Cardiac muscle cell (in vitro differentiated cells and primary cell): Measurements from ENCODE around the gene MTUS2. TPM values are rescaled to one million over a fixed set of nuclear protein-coding genes. Genes with fewer than 3 reads are reported as not detected.

Experiments used
- DNase-seq, 2 donors: peaks; one replicate each; pipeline versions ENCODE4 v3.0.0 to v3.0.0-alpha.2; 2010 to 2017; ENCODE audit warnings: low read depth in 1 of 2, low spot score in 1 of 2
- H3K27ac ChIP-seq: fragments of 200-600 bp; sonication (generic); 2 replicates; pipeline ENCODE4 v1.5.1; 2016
- H3K27me3 ChIP-seq: fragments of 200-600 bp; sonication (generic); 2 replicates; pipeline ENCODE4 v1.6.0; 2016; ENCODE audit warnings: control low read depth
- H3K36me3 ChIP-seq: fragments of 200-600 bp; sonication (generic); 2 replicates; pipeline ENCODE4 v1.5.1; 2016; ENCODE audit warnings: control low read depth
- H3K4me1 ChIP-seq: fragments of 200-600 bp; sonication (generic); 2 replicates; pipeline ENCODE4 v1.8.1; 2017; ENCODE audit warnings: low read depth, mild to moderate bottlenecking, mixed run types
- H3K4me3 ChIP-seq: fragments of 200-600 bp; sonication (generic); 2 replicates; pipeline ENCODE4 v1.5.1; 2016; ENCODE audit warnings: mild to moderate bottlenecking
- H3K9me3 ChIP-seq: fragments of 200-600 bp; sonication (generic); 2 replicates; pipeline ENCODE4 v1.5.1; 2017; ENCODE audit warnings: low read depth, mild to moderate bottlenecking, control low read depth
- polyA plus RNA-seq: library from polyadenylated mRNA; unstranded; fragments of >200 nt; fragmentation: Nextera tagmentation; extraction: Ambion mirVana; gene quantifications from 2 replicates; pipeline ENCODE4 v1.2.1, GENCODE V29; 2016
- total RNA-seq: library from RNA; depleted of rRNA; stranded (reverse); fragments of >200 nt; gene quantifications from 2 replicates; pipeline ENCODE4 v1.2.3, GENCODE V29; 2016
- TF ChIP-seq, protein P1 (sequence below): IDR thresholded peaks from 2 replicates; pipeline ENCODE4 v1.5.1; 2012; ENCODE audit warnings: low read depth, mild to moderate bottlenecking, low read length

MTUS2 gene
- total and polyA plus RNA-seq, 2 experiments from 2014 or later, result 31.6 to 96.9 TPM

DNA sequence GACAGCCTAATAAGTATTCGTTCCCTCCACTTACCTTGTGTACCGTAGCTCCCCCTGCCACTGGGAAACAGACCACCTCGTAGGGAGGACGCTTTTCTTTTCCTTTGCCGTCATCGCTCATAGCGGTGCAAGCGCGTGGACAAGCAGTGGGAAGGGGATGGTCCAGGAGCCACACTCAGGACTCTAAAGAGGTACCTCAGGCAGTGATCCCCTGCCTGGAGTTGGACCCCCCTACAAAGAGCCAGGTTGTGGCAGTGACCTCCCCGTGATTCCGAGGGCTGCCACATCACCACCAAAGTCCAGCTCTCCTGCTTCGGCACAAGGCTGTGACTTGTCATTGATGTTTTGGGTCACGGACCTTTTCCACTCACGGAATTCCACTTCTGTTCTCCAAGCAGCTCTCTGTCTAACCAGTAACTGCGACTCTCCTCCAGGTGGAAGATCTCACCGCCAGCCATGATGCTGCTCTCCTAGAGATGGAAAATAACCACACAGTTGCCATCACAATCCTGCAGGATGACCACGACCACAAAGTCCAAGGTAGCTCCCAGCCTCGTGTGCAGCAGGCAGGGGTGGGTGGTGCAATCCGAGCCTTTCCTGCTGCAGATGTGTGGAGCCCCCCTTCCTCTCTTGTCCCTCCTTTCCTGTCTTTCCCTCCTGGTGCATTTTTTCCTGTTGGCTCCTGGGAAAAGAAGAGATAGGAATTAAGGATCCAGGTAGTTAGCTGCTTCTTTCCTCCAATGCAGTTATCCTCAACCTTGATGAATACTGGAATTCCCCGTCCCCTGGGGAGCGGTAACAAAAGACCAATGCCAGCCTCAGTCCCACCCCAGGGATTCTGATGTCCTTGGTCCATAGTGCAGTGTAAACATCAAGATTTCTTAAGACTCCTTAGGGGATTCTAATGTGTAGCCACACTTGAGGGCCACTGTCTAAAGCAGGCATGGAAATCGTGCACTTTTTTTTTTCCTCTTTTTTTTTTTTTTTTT lies 667.6 kb downstream of the MTUS2 start:
- TF ChIP-seq, protein P1, sequence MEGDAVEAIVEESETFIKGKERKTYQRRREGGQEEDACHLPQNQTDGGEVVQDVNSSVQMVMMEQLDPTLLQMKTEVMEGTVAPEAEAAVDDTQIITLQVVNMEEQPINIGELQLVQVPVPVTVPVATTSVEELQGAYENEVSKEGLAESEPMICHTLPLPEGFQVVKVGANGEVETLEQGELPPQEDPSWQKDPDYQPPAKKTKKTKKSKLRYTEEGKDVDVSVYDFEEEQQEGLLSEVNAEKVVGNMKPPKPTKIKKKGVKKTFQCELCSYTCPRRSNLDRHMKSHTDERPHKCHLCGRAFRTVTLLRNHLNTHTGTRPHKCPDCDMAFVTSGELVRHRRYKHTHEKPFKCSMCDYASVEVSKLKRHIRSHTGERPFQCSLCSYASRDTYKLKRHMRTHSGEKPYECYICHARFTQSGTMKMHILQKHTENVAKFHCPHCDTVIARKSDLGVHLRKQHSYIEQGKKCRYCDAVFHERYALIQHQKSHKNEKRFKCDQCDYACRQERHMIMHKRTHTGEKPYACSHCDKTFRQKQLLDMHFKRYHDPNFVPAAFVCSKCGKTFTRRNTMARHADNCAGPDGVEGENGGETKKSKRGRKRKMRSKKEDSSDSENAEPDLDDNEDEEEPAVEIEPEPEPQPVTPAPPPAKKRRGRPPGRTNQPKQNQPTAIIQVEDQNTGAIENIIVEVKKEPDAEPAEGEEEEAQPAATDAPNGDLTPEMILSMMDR, result no peak
- H3K4me1 ChIP-seq, result peaks cover 14% of the 10 kb centered on the region
- H3K36me3 ChIP-seq, result peaks cover 4% of the 10 kb centered on the region

DNA sequence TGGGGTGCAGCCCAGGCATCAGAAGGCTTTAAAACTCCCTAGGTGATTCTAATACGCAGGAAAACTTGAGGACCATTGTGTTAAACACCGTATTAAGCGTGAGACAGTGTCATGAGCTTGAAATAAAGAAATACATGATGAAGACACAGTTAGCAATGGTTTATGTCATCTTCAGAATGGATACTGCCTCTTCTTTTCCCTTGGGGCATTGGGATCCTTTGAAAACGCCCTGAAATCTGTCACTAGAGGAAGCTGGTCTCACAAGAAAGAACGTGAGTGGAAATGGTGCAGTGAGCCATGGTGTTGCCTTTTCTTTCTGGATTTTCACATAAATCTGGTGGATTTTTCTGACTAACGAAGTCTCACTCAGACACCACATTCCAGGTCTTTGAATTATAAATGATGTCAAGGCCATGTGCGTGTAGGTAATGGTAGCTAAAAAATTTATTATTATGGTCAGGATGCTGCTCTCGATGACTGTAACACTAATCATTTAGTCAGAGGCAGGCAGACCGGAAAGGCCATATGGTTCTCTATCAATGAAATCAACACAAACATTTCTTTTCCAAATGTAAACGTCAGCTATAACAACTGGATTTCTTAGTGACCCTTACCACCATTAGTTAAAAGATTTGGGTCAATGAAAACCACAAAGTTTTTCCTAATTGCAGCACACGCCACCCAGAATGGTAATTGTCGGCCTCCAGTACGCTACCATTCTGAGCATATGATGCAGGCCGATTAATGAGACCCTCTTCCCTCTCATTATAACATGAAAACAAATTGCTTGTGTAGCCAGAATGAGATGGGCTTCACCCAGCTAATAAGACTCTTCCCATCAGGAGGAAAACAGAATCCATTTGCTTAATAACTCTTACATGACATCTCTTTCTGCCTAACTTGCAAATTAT lies 669.8 kb downstream of the MTUS2 start:
- Histone ChIP-seq H3K4me1 (peaks cover 2% of the 10 kb centered on the region), H3K27ac (no peak overlapping the region), H3K27me3 (no peaks in the 10 kb centered on the region), H3K9me3 (no peaks in the 10 kb centered on the region), H3K36me3 (peaks cover 9% of the 10 kb centered on the region), H3K4me3 (no peak overlapping the region)
- TF ChIP-seq, protein P1, result no peak
- no peak for DNase-seq

More for the DNA sequence above, 667.6 kb downstream of the MTUS2 start:
- DNase-seq, result no peak
- Histone ChIP-seq H3K9me3 (no peaks in the 10 kb centered on the region), H3K27ac (no peak overlapping the region), H3K27me3 (no peaks in the 10 kb centered on the region), H3K4me3 (no peak overlapping the region)

DNA sequence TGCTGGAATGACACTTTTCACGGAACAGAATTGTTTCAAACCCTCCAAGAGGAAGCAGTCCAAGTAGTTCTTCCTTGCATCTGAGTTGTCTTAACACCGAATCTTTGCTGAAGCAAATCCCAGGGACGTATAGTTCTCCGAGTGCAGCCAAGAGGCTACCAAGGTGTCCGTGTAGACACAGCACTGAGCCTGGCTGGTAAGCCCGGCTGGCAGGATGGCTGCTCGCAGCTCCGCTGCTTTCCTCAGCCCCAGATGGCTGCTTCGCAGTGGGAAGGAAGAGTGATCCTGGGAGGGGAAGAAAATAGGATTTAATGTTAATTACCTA lies 670.4 kb downstream of the MTUS2 start:
- Histone ChIP-seq H3K4me1 (no peaks in the 10 kb centered on the region), H3K36me3 (peaks cover 9% of the 10 kb centered on the region), H3K27ac (no peak overlapping the region), H3K9me3 (no peaks in the 10 kb centered on the region), H3K27me3 (no peaks in the 10 kb centered on the region), H3K4me3 (no peak overlapping the region)
- TF ChIP-seq, protein P1, result no peak
- no peak for DNase-seq

DNA sequence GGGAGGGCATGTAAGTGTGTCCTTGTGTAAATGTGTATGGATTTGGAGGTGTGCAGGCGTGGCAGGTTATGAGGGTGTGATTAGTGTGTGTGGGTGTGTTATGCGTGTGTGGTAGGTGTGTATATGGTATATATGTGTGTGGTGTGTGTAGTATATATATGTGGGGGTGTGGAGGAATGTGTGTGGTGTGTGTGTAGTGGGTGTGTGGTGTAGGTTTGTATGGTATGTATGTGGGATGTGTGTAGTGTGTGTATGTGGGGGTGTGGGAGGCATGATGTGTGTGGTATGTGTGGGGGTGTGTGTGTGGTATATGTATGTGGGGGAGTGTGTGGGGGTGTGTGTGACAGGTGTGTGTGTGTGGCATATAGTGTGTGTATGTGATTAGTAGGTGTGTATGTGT lies 671.1 kb downstream of the MTUS2 start:
- no peak for DNase-seq
- TF ChIP-seq, protein P1, result no peak
- Histone ChIP-seq H3K4me3 (no peak overlapping the region), H3K27me3 (no peaks in the 10 kb centered on the region), H3K9me3 (no peaks in the 10 kb centered on the region), H3K36me3 (peaks cover 9% of the 10 kb centered on the region), H3K27ac (no peak overlapping the region), H3K4me1 (no peaks in the 10 kb centered on the region)

DNA sequence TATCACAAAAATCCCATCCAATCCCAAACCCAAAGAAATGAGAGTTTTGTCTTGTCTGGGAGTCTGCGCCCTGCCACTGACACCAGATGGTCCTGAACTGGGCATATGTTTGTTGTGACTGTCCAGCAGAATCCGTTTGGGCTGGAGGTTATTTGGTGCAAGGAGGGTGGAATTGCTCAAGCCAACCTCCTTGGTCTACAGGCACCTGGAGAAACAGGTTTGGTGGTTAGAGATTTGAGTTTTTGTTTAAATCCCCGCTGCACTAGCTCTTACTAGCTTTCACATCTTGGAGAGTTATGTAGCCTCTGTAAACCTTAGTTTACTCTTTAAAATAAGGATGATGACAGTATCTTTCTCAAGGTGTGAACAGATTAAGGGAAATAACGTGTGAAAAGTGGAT lies 673.7 kb downstream of the MTUS2 start:
- Histone ChIP-seq H3K27ac (no peak overlapping the region), H3K4me3 (no peak overlapping the region), H3K36me3 (peaks cover 15% of the 10 kb centered on the region), H3K27me3 (no peaks in the 10 kb centered on the region), H3K9me3 (no peaks in the 10 kb centered on the region), H3K4me1 (peaks cover 17% of the 10 kb centered on the region)
- TF ChIP-seq, protein P1, result no peak
- no peak for DNase-seq
